IMR-90 (cell line): Measurements from ENCODE around the gene MFAP4. TPM values are rescaled to one million over a fixed set of nuclear protein-coding genes. Genes with fewer than 3 reads are reported as not detected.

Experiments
- ATAC-seq: fragments of 200-7000 bp; cut with Tn5 transposase; 2 replicates; pipeline ENCODE4 v1.9.1; 2020; ENCODE audit warnings: low read depth, mild to moderate bottlenecking, moderate library complexity
- BruUV-seq: library from RNA; stranded (reverse); fragments of 400-500 nt; replicated peaks from 2 replicates; lab custom pipeline; 2021; lab: Mats Ljungman, UMichigan
- CTCF ChIA-PET: fragments of 300-600 bp; formaldehyde crosslinking; extraction: SDS; loops from one replicate; lab custom pipeline; 2021; ENCODE audit warnings: antibody characterized with exemption; lab: Yijun Ruan, JAX
- POLR2A ChIA-PET: fragments of 300-600 bp; sonication (Branson Sonifier 250); formaldehyde crosslinking; loops from one replicate; lab custom pipeline; 2022; ENCODE audit warnings: antibody characterized with exemption; ENCODE audit not compliant: unreplicated experiment; lab: Charles Lee
- DNase-seq: peaks from one replicate; pipeline ENCODE4 v3.0.0; 2013
- H2AFZ ChIP-seq: replicated peaks from 2 replicates; pipeline ENCODE3; 2013; ENCODE audit warnings: low read length, mild to moderate bottlenecking; ENCODE audit not compliant: poor library complexity
- H2AK5ac ChIP-seq: 2 replicates; pipeline ENCODE4 v1.6.1; 2013; ENCODE audit warnings: low read depth, low read length, inconsistent platforms
- H2AK9ac ChIP-seq: replicated peaks from 2 replicates; pipeline ENCODE3; 2013; ENCODE audit warnings: mild to moderate bottlenecking, low read depth, low read length, moderate library complexity; ENCODE audit not compliant: poor library complexity
- H2BK120ac ChIP-seq: 2 replicates; pipeline ENCODE4 v1.6.1; 2013; ENCODE audit warnings: low read depth, low read length, inconsistent platforms
- H2BK15ac ChIP-seq: 3 replicates; pipeline ENCODE4 v1.6.1; 2013; ENCODE audit warnings: low read depth, low read length, inconsistent platforms
- H2BK20ac ChIP-seq: 2 replicates; pipeline ENCODE4 v1.6.1; 2013; ENCODE audit warnings: low read depth, mild to moderate bottlenecking, inconsistent platforms, low read length, moderate library complexity
- H2BK5ac ChIP-seq: 2 replicates; pipeline ENCODE4 v1.6.1; 2013; ENCODE audit warnings: mild to moderate bottlenecking, low read depth, low read length, inconsistent platforms; ENCODE audit not compliant: poor library complexity, severe bottlenecking
- H3K14ac ChIP-seq: replicated peaks from 2 replicates; pipeline ENCODE4 v1.6.1; 2013; ENCODE audit warnings: low read depth, low read length, inconsistent platforms
- H3K18ac ChIP-seq: 2 replicates; pipeline ENCODE4 v1.6.1; 2013; ENCODE audit warnings: low read depth, low read length, control low read depth
- H3K23ac ChIP-seq: 2 replicates; pipeline ENCODE4 v1.6.1; 2013; ENCODE audit warnings: low read depth, low read length, inconsistent platforms
- H3K27ac ChIP-seq: 2 replicates; pipeline ENCODE4 v1.5.1; 2013; ENCODE audit warnings: mild to moderate bottlenecking, control low read depth, low read length; ENCODE audit not compliant: insufficient read depth
- H3K27me3 ChIP-seq: 2 replicates; pipeline ENCODE4 v1.6.1; 2013; ENCODE audit warnings: low read length; ENCODE audit not compliant: control insufficient read depth, insufficient read depth
- H3K36me3 ChIP-seq: 2 replicates; pipeline ENCODE4 v1.6.1; 2013; ENCODE audit warnings: low read length, mixed read lengths; ENCODE audit not compliant: control insufficient read depth, insufficient read depth
- H3K4ac ChIP-seq: 2 replicates; pipeline ENCODE4 v1.6.1; 2013; ENCODE audit warnings: low read depth, low read length, inconsistent platforms
- H3K4me1 ChIP-seq: 2 replicates; pipeline ENCODE4 v1.6.1; 2013; ENCODE audit warnings: low read length, mixed read lengths; ENCODE audit not compliant: control insufficient read depth, insufficient read depth
- H3K4me2 ChIP-seq: 2 replicates; pipeline ENCODE4 v1.6.1; 2013; ENCODE audit warnings: low read depth, mild to moderate bottlenecking, control low read depth, low read length, moderate library complexity
- H3K4me3 ChIP-seq: 2 replicates; pipeline ENCODE4 v1.5.1; 2013; ENCODE audit warnings: low read depth, mild to moderate bottlenecking, control low read depth, low read length, moderate library complexity; ENCODE audit not compliant: insufficient read depth
- H3K56ac ChIP-seq: 2 replicates; pipeline ENCODE4 v1.6.1; 2013; ENCODE audit warnings: low read length, inconsistent platforms; ENCODE audit not compliant: insufficient read depth; ENCODE audit errors: extremely low read depth
- H3K79me1 ChIP-seq, 2 experiments: 2 replicates each; pipeline ENCODE4 v1.6.1; 2013; ENCODE audit warnings: low read length in 2 of 2, inconsistent platforms in 1 of 2, low read depth in 1 of 2
- H3K9ac ChIP-seq: 2 replicates; pipeline ENCODE4 v1.6.1; 2013; ENCODE audit warnings: low read depth, low read length, control low read depth
- H3K9me1 ChIP-seq: 2 replicates; pipeline ENCODE4 v1.6.1; 2013; ENCODE audit warnings: low read length, inconsistent platforms; ENCODE audit not compliant: insufficient read depth
- H3K9me3 ChIP-seq: 2 replicates; pipeline ENCODE4 v1.6.1; 2013; ENCODE audit warnings: low read length; ENCODE audit not compliant: control insufficient read depth, insufficient read depth
- H4K20me1 ChIP-seq: 2 replicates; pipeline ENCODE4 v1.6.1; 2013; ENCODE audit warnings: low read length, inconsistent platforms; ENCODE audit not compliant: insufficient read depth
- H4K5ac ChIP-seq: 2 replicates; pipeline ENCODE4 v1.6.1; 2013; ENCODE audit warnings: mild to moderate bottlenecking, low read depth, low read length, control low read depth
- H4K8ac ChIP-seq, 2 experiments: 2 replicates each; pipeline ENCODE4 v1.6.1; 2013; ENCODE audit warnings: low read depth in 2 of 2, low read length in 2 of 2, control low read depth in 1 of 2, inconsistent platforms in 1 of 2
- H4K91ac ChIP-seq: 2 replicates; pipeline ENCODE4 v1.6.1; 2013; ENCODE audit warnings: low read depth, low read length, inconsistent platforms; ENCODE audit not compliant: insufficient read depth
- BHLHE40 ChIP-seq: fragments of 150-350 bp; IDR thresholded peaks from 2 replicates; pipeline ENCODE4 v1.6.1; 2016; ENCODE audit warnings: mild to moderate bottlenecking, low read depth, low read length
- CHD1 ChIP-seq: IDR thresholded peaks from 2 replicates; pipeline ENCODE4 v1.6.1; 2012; ENCODE audit warnings: low read depth, low read length, improper control_type of control experiment
- CTCF ChIP-seq: conservative IDR thresholded peaks from 2 replicates; pipeline ENCODE4 v1.5.1; 2012; ENCODE audit warnings: mild to moderate bottlenecking, low read depth, low read length, improper control_type of control experiment
- ELK1 ChIP-seq: fragments of 150-350 bp; IDR thresholded peaks from 2 replicates; pipeline ENCODE4 v1.6.1; 2016; ENCODE audit warnings: low read depth, mild to moderate bottlenecking, low read length, moderate library complexity, borderline replicate concordance
- MAZ ChIP-seq: IDR thresholded peaks from 2 replicates; pipeline ENCODE4 v1.6.1; 2012; ENCODE audit warnings: low read depth, mild to moderate bottlenecking, low read length, improper control_type of control experiment, moderate library complexity, borderline replicate concordance
- RCOR1 ChIP-seq: IDR thresholded peaks from 2 replicates; pipeline ENCODE4 v1.6.1; 2012; ENCODE audit warnings: mild to moderate bottlenecking, low read length, improper control_type of control experiment; ENCODE audit not compliant: insufficient replicate concordance
- WGBS, 2 experiments: methylation state at CpG; one replicate each; pipeline versions ENCODE4 v1.1.5 to v1.1.7; 2013; ENCODE audit warnings: missing lambda C conversion rate in 2 of 2; ENCODE audit not compliant: insufficient read length in 1 of 2; ENCODE audit errors: extremely low coverage in 2 of 2; 5-methylcytosine and 5-hydroxymethylcytosine counted together
- dilution Hi-C: fragments of 300-500 bp; cut with HindIII; formaldehyde crosslinking; loops from one replicate; pipeline ENCODE4 v1.14.3; 2018; ENCODE audit warnings: low sequenced_read_pairs; ENCODE audit not compliant: unreplicated experiment
- in situ Hi-C: fragments of 300-500 bp; cut with MboI; formaldehyde crosslinking; loops from 3 replicates; pipeline ENCODE4 v1.14.3; 2019; ENCODE audit warnings: low sequenced_read_pairs, inconsistent platforms, mixed read lengths
- intact Hi-C: fragments of 100-400 bp; cut with micrococcal nuclease; formaldehyde crosslinking; loops from 2 replicates; pipeline ENCODE4 v1.10.0; 2022
- polyA plus RNA-seq, 3 experiments: library from polyadenylated mRNA; depleted of rRNA; stranded (reverse); fragments of >200 nt; gene quantifications; 2 replicates each; pipeline ENCODE4 v1.2.3, GENCODE V29; 2012; ENCODE audit warnings: low replicate concordance in 1 of 3
- total RNA-seq: library from RNA; depleted of rRNA; stranded (reverse); fragments of >200 nt; gene quantifications from 2 replicates; pipeline ENCODE4 v1.2.3, GENCODE V29; 2012

Gene MFAP4
- total and polyA plus RNA-seq, 2 of the 4 experiments (the other 2 are of a cell fraction) = 7.0 to 71.6 TPM

- H3K36me3 ChIP-seq = no peaks in the 10 kb centered on the region
- H3K56ac ChIP-seq = no peak overlapping the region
- no peak overlapping the region for H2BK5ac ChIP-seq
- dilution Hi-C loops (no loop called here), in situ Hi-C loops (no loop called here), intact Hi-C loops (no loop called here)
- no CpG with 5 or more reads among the region's 4 CpGs for WGBS, 2 experiments
- H2AK5ac ChIP-seq = no peak overlapping the region
- H4K8ac ChIP-seq = no peak overlapping the region
- no peak overlapping the region for H2AK9ac ChIP-seq
- H3K27ac ChIP-seq = no peak overlapping the region
- H3K4me2 ChIP-seq = no peak overlapping the region
- POLR2A ChIA-PET = no interaction called here
- H3K27me3 ChIP-seq = peaks cover 3% of the 10 kb centered on the region
- ATAC-seq (no peak), DNase-seq (no peak)
- H3K23ac ChIP-seq = no peak overlapping the region
- no peak overlapping the region for H2BK20ac ChIP-seq
- no peak overlapping the region for H2BK120ac ChIP-seq
- H3K14ac ChIP-seq = no peak overlapping the region
- no peak overlapping the region for H4K91ac ChIP-seq
- H3K4ac ChIP-seq = no peak overlapping the region
- no peaks in the 10 kb centered on the region for H4K20me1 ChIP-seq
- H2BK15ac ChIP-seq = no peak overlapping the region
- no TSS peak for BruUV-seq
- no peaks in the 10 kb centered on the region for H3K79me1 ChIP-seq
- H3K9ac ChIP-seq = no peak overlapping the region
- H3K4me1 ChIP-seq = peaks cover 6% of the 10 kb centered on the region
- H4K5ac ChIP-seq = no peak overlapping the region
- no peak overlapping the region for H2AFZ ChIP-seq
- no peak for TF ChIP-seq BHLHE40
- no peak for TF ChIP-seq CTCF
- no peak for TF ChIP-seq RCOR1
- no peak for TF ChIP-seq CHD1
- no peak for TF ChIP-seq MAZ
- TF ChIP-seq ELK1 = no peak
- no peak overlapping the region for H3K18ac ChIP-seq
- no peaks in the 10 kb centered on the region for H3K9me1 ChIP-seq
- CTCF ChIA-PET = no interaction called here
- H3K4me3 ChIP-seq = no peak overlapping the region
- no peaks in the 10 kb centered on the region; the same call in 1 of the 2 replicates for H3K9me3 ChIP-seq
Observed at GRCh38 chr17:19421219-19421618, 34.2 kb upstream of the MFAP4 start.
